Heart left ventricle (tissue), 11 donors: Measurements from ENCODE around the gene TRERF1. TPM values are rescaled to one million over a fixed set of nuclear protein-coding genes. Genes with fewer than 3 reads are reported as not detected.

Experiments
- polyA plus RNA-seq, 2 donors: library from polyadenylated mRNA; stranded (reverse); fragments of 200-250 nt; gene quantifications; one replicate each; pipeline ENCODE4 v1.2.3, GENCODE V29; 2013
- total RNA-seq, 9 donors: library from RNA; depleted of rRNA in 2 of 9; stranded (reverse); fragments of >200 nt in 2 of 9; fragmentation: NEBNext Ultra II Directional in 3 of 9; extraction: Animal tissue kit (Norgen Biotek cat#: 25700) in 3 of 9; gene quantifications; one replicate each; pipeline versions ENCODE4 v1.1.0 to v1.2.4, GENCODE V29; 2016 to 2023
- donor health status: ischemic (EF 13 %, LVEDD 7.1; RV severe dilation, severe dysfunction).
- donor health status: healthy with polysubstance abuse.
- donor health status: DM: no; HTN: yes; CAD: no.
- donor health status: DM: no; HTN: no; CAD: no.
- donor health status: ischemic (EF 25% LVEDD 5.7; RV mildly dilated, moderate dysfunction).
- donor health status: healthy.
- donor health status: DM: yes; HTN: yes; CAD: no.
- donor health status: PGD.
- donor health status: nonischemic (EF 23%, LVEDD 6.1; RV moderate dilation, normal function).

Gene TRERF1
- total and polyA plus RNA-seq, 11 donors: 0.53 to 4.5 (median 1.5) TPM

Other genes with a start within 250 kb of the TRERF1 start
- 10 to 100 TPM; 47.5 to 73.5 (median 57.3) TPM for gene MRPS10, start 234.1 kb downstream of the TRERF1 start, total RNA-seq
- gene MRPS10, start 234.1 kb downstream of the TRERF1 start, polyA plus RNA-seq: 10 to 100 TPM; 36.9 to 44.3 TPM
- 10 to 100 TPM; 27.3 to 35.9 (median 30.2) TPM for gene UBR2, start 112.1 kb upstream of the TRERF1 start, total RNA-seq
- 10 to 100 TPM in 1 of 2 donors, 1 to 10 TPM in 1; 9.9 to 12.1 TPM for gene UBR2, start 112.1 kb upstream of the TRERF1 start, polyA plus RNA-seq